HepG2 (cell line): Measurements from ENCODE around the gene SMCO4. TPM values are rescaled to one million over a fixed set of nuclear protein-coding genes. Genes with fewer than 3 reads are reported as not detected.

Experiments
- AHDC1 ChIP-seq: sonication (generic); formaldehyde crosslinking; IDR thresholded peaks from 2 replicates; pipeline ENCODE4 v1.5.1; 2020; ENCODE audit warnings: mild to moderate bottlenecking, missing genetic modification reagents, borderline replicate concordance
- ATRX ChIP-seq: sonication (generic); formaldehyde crosslinking; IDR thresholded peaks from 2 replicates; pipeline ENCODE4 v1.4.0; 2020; ENCODE audit warnings: missing genetic modification reagents, borderline replicate concordance
- ELF1 ChIP-seq: sonication (generic); formaldehyde crosslinking; IDR thresholded peaks from 2 replicates; pipeline ENCODE4 v1.4.0; 2020; ENCODE audit warnings: missing genetic modification reagents
- ELF3 ChIP-seq: IDR thresholded peaks from 2 replicates; pipeline ENCODE4 v1.6.1; 2016; ENCODE audit warnings: missing genetic modification reagents, missing compliant biosample characterization
- HOXA5 ChIP-seq: sonication (generic); formaldehyde crosslinking; IDR thresholded peaks from 2 replicates; pipeline ENCODE4 v1.4.0; 2020; ENCODE audit warnings: missing genetic modification reagents
- HOXD1 ChIP-seq: sonication (generic); formaldehyde crosslinking; IDR thresholded peaks from 2 replicates; pipeline ENCODE4 v1.5.0; 2020; ENCODE audit warnings: missing genetic modification reagents
- KDM4B ChIP-seq: sonication (generic); formaldehyde crosslinking; IDR thresholded peaks from 2 replicates; pipeline ENCODE4 v1.4.0; 2020; ENCODE audit warnings: missing genetic modification reagents
- NFIB ChIP-seq: sonication (generic); formaldehyde crosslinking; IDR thresholded peaks from 2 replicates; pipeline ENCODE4 v1.9.0; 2021; ENCODE audit warnings: missing genetic modification reagents, mild to moderate bottlenecking, borderline replicate concordance
- TEAD3 ChIP-seq: optimal IDR thresholded peaks from 2 replicates; pipeline ENCODE3; 2016; ENCODE audit warnings: borderline replicate concordance
- TOPORS ChIP-seq: sonication (generic); formaldehyde crosslinking; IDR thresholded peaks from 2 replicates; pipeline ENCODE4 v1.8.0; 2023; ENCODE audit warnings: mild to moderate bottlenecking, missing genetic modification reagents
- XRCC5 ChIP-seq: fragments of 200-400 bp; formaldehyde crosslinking; optimal IDR thresholded peaks from 2 replicates; pipeline ENCODE3; 2017; ENCODE audit warnings: mild to moderate bottlenecking, low read length
- ZBTB4 ChIP-seq: sonication (generic); formaldehyde crosslinking; IDR thresholded peaks from 2 replicates; pipeline ENCODE4 v1.4.0; 2020; ENCODE audit warnings: missing genetic modification reagents, mild to moderate bottlenecking, borderline replicate concordance
- ZMYM4 ChIP-seq: sonication (generic); formaldehyde crosslinking; IDR thresholded peaks from 2 replicates; pipeline ENCODE4 v1.8.1; 2023; ENCODE audit warnings: mild to moderate bottlenecking, missing genetic modification reagents
- ZNF512B ChIP-seq: sonication (generic); formaldehyde crosslinking; IDR thresholded peaks from 2 replicates; pipeline ENCODE4 v1.5.1; 2020; ENCODE audit warnings: missing genetic modification reagents, mild to moderate bottlenecking, borderline replicate concordance
- polyA plus RNA-seq, 8 experiments: library from polyadenylated mRNA; depleted of rRNA in 3 of 8; stranded (reverse) in 7 of 8; unstranded in 1 of 8; fragments of >200 nt; fragmentation: Illumina TruSeq in 4 of 8; extraction: Trizol in 4 of 8; gene quantifications; 2 replicates each; pipeline versions ENCODE4 v1.2.1 to v1.2.3, GENCODE V29; 2011 to 2016; ENCODE audit warnings: low read depth in 4 of 8, missing spikeins in 1 of 8, mixed read lengths in 1 of 8; ENCODE audit not compliant: insufficient read depth in 1 of 8
- total RNA-seq, 5 experiments: library from RNA; depleted of rRNA; stranded (reverse); fragments of >200 nt; fragmentation: Illumina TruSeq; extraction: Trizol; gene quantifications; 2 replicates each; pipeline ENCODE4 v1.2.3, GENCODE V29; 2016; ENCODE audit warnings: low read depth in 1 of 5
- TF ChIP-seq, protein P1 (sequence below), 2 experiments: sonication (generic) in 1 of 2; formaldehyde crosslinking in 1 of 2; IDR thresholded peaks; 2 replicates each; pipeline versions ENCODE4 v1.4.0 to v1.6.1; 2018 to 2020; ENCODE audit warnings: missing genetic modification reagents in 2 of 2, borderline replicate concordance in 1 of 2, low read depth in 1 of 2, mild to moderate bottlenecking in 1 of 2, missing biosample characterization in 1 of 2

SMCO4 gene
- total and polyA plus RNA-seq, 2 of the 13 experiments (the other 11 are each of a cell fraction or from before 2014, with no cell fraction given), result 10.6 to 28.5 TPM

DNA sequence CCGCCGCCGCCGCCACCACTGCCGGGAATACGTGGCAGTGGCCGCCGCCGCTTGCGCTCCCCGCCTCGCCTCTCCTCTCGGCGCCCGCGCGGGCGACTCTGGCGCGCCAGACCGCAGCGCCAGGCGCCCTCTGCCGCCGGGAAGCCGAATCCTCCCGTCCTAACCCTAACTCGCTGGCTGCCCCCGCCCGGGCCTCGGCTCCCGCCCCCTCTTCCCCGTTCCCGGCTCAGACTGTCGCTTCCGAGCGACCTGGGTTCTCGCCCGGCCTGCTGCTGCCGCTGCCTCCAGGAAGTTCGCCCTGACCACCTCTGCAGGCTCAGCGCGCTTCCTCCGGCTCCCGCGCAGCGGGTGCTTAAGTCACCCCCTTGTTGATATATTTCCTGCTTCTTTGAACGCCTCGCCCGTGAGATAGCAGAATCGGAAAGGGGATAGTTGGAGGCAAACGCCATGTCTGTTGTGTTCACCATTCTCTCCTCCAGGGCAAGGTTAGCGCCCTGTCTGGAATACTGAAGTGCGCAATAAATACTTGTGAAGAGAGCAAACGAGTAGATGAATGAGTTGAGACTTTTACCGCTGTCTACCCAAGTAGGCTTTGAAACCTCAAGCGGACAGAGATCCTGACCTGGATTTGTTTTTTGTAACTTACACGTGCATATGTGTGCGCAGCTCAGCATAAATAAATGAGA lies at the start of gene SMCO4 (continued):
- TF ChIP-seq ATRX (CRISPR knock-in tag), result no peak
- peak; percentile 73 for TF ChIP-seq KDM4B
- TF ChIP-seq ZBTB4, result peak; percentile 28; the same call in 1 of the 2 replicates
- TF ChIP-seq ELF1, result peak; percentile 64
- TF ChIP-seq ZNF512B (CRISPR knock-in tag), result no peak
- peak; percentile 38 for TF ChIP-seq TEAD3 (CRISPR knock-in tag)
- TF ChIP-seq, protein P1, sequence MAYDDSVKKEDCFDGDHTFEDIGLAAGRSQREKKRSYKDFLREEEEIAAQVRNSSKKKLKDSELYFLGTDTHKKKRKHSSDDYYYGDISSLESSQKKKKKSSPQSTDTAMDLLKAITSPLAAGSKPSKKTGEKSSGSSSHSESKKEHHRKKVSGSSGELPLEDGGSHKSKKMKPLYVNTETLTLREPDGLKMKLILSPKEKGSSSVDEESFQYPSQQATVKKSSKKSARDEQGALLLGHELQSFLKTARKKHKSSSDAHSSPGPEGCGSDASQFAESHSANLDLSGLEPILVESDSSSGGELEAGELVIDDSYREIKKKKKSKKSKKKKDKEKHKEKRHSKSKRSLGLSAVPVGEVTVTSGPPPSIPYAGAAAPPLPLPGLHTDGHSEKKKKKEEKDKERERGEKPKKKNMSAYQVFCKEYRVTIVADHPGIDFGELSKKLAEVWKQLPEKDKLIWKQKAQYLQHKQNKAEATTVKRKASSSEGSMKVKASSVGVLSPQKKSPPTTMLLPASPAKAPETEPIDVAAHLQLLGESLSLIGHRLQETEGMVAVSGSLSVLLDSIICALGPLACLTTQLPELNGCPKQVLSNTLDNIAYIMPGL (CRISPR knock-in tag; IDR thresholded peaks at IDR 0.05; ENCODE audit: borderline replicate concordance in 1 of 2, low read depth in 1 of 2), result peak; percentile 84 to 86; a peak in 3 of 4 replicates
- TF ChIP-seq TOPORS (CRISPR knock-in tag), result 0 out of 2 replicates have a peak, but pooled peaks have one; percentile 35
- peak; percentile 81 for TF ChIP-seq ZMYM4 (CRISPR knock-in tag)
- peak; percentile 72 for TF ChIP-seq XRCC5
- TF ChIP-seq HOXA5 (CRISPR knock-in tag), result peak; percentile 15; the same call in 1 of the 2 replicates
- no peak for TF ChIP-seq NFIB (CRISPR knock-in tag)
- peak; percentile 22; the same call in 1 of the 2 replicates for TF ChIP-seq HOXD1 (CRISPR knock-in tag)
- TF ChIP-seq ELF3, result peak; percentile 70
- peak; percentile 47; the same call in 1 of the 2 replicates for TF ChIP-seq AHDC1 (CRISPR knock-in tag)
